Glomerular visceral epithelial cell (primary cell): ENCODE data around the gene VCY.
"Not testable (repeated sequence)": the region's sequence is repeated elsewhere in the genome, so short reads cannot be mapped to it uniquely, and the experiment has no call there.

Experiments used
- DNase-seq: peaks from one replicate; pipeline ENCODE4 v3.0.0-alpha.2; 2016; ENCODE audit errors: extremely low spot score

The VCY gene

DNA sequence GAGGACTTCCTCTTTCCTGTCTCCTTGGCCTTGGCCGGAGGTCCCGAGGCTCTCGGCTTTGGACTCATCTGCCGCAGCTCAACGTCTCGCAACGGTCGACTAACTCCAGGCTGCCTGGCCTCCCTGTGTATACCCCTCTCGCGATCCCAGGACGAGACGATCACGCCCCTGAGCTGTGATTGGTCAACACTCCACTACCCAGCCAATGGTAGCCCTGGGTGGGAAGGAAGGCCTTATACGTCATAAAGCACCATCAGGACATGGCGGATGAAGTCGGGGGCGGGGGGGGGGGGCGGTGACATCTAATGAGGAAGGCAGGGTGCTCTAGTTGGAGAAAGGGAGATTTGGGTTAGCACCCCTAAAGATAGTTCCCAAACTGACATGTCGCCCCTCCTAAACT is at the start of gene VCY:
VCY (minus strand) TSS at position 101 of the 400 bp plus-strand sequence; CDS start at position 68, 33 bp downstream.
- DNase-seq, result not testable (repeated sequence)

DNA sequence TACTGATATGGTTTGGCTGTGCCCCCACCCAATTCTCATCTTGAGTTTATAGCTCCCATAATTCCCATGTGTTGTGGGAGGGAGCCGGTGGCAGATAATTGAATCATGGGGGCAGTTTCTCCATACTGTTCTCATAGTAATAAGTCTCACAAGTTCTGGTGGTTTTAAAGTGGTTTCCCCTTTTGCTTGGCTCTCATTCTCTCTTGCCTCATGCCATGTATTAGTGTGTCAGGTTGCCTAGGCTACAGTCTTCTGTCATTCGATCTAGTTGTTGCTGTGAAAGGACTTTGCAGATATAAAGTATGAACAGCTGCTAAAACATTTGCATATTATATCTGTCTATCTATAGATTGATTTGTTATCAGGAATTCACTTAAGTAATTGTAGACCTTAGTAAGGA is 44.1 kb upstream of the VCY start:
- DNase-seq, result not testable (repeated sequence)

DNA sequence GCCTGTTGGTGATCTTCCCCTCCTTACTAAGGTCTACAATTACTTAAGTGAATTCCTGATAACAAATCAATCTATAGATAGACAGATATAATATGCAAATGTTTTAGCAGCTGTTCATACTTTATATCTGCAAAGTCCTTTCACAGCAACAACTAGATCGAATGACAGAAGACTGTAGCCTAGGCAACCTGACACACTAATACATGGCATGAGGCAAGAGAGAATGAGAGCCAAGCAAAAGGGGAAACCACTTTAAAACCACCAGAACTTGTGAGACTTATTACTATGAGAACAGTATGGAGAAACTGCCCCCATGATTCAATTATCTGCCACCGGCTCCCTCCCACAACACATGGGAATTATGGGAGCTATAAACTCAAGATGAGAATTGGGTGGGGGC is 25.6 kb upstream of the VCY start:
- DNase-seq, result not testable (repeated sequence)

DNA sequence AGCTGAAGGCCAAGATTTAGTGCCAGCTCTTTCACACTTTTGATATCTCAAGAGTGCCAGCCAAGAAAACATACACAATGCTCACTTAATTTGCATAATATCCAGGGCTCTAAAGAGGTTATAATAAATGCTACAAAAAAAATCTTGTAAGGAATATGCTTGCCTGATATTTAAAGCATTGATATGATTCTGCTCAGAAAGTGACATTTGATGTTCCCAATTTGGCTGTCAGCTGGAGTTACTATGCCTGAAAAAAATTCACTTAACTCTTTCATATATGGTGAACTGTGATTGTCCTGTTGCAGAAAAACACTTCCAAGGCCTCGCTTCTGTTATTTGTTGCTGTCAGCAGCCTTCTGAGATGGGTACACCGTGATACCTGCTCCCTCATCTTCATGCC is 43.9 kb downstream of the VCY start:
- not testable (repeated sequence) for DNase-seq
